GM19193 (cell line): ENCODE data around the gene SBF1.

Experiments used
- POLR2A ChIP-seq: IDR thresholded peaks from 4 replicates; pipeline ENCODE4 v1.6.1; 2011; ENCODE audit not compliant: insufficient read depth, insufficient read length; ENCODE audit errors: extremely low read depth

SBF1 gene, protein sequence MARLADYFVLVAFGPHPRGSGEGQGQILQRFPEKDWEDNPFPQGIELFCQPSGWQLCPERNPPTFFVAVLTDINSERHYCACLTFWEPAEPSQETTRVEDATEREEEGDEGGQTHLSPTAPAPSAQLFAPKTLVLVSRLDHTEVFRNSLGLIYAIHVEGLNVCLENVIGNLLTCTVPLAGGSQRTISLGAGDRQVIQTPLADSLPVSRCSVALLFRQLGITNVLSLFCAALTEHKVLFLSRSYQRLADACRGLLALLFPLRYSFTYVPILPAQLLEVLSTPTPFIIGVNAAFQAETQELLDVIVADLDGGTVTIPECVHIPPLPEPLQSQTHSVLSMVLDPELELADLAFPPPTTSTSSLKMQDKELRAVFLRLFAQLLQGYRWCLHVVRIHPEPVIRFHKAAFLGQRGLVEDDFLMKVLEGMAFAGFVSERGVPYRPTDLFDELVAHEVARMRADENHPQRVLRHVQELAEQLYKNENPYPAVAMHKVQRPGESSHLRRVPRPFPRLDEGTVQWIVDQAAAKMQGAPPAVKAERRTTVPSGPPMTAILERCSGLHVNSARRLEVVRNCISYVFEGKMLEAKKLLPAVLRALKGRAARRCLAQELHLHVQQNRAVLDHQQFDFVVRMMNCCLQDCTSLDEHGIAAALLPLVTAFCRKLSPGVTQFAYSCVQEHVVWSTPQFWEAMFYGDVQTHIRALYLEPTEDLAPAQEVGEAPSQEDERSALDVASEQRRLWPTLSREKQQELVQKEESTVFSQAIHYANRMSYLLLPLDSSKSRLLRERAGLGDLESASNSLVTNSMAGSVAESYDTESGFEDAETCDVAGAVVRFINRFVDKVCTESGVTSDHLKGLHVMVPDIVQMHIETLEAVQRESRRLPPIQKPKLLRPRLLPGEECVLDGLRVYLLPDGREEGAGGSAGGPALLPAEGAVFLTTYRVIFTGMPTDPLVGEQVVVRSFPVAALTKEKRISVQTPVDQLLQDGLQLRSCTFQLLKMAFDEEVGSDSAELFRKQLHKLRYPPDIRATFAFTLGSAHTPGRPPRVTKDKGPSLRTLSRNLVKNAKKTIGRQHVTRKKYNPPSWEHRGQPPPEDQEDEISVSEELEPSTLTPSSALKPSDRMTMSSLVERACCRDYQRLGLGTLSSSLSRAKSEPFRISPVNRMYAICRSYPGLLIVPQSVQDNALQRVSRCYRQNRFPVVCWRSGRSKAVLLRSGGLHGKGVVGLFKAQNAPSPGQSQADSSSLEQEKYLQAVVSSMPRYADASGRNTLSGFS (N-terminal part only)

DNA sequence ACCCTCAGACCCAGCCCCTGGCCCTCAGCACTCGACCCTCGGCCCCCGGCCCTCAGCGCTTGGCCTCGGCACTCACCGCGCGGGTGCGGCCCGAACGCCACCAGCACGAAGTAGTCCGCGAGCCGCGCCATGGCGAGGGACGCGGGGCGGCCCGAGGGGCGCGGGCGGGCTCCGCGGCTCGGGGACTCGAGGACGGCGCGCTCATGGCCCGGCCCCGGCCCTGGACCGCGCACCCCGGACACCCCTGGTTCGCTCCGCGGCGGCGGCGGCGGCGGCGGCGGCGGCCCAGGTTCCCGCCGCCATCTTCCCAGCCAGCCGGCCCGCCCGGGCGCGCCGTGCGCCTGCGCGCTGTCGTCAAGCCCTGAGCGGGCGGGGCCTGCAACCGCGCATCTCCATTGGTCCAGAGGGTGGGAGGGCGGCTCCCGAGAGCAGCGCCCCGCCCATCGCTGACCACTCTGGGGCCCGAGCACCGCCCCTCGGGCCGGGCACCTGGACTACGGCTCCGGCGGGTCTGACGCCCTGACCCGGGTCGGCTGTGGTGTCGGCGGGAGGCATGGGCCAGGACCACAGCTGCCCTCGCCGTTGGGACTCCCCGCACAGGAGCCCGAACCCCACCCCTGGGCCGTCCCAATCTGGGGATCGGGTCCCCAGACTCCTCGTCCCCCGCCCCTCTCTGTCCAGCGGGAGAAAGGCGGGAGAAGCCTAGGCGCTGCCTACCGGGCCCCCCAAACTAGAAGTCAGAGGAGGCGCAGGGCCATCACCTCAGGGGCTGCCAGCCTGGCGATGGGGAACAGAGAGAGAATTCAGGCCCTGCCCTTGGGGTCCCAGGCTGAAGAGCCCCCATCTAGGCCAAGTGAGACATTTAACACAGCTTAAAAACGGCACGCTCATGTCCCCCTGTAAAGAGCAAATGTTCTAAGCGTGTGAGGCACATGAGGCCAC lies at the start of gene SBF1:
Gene SBF1 (minus strand): TSS at position 326 of the 942 bp plus-strand sequence. CDS start 195 bp downstream, at position 131.
- TF ChIP-seq POLR2A = peak; percentile 61

DNA sequence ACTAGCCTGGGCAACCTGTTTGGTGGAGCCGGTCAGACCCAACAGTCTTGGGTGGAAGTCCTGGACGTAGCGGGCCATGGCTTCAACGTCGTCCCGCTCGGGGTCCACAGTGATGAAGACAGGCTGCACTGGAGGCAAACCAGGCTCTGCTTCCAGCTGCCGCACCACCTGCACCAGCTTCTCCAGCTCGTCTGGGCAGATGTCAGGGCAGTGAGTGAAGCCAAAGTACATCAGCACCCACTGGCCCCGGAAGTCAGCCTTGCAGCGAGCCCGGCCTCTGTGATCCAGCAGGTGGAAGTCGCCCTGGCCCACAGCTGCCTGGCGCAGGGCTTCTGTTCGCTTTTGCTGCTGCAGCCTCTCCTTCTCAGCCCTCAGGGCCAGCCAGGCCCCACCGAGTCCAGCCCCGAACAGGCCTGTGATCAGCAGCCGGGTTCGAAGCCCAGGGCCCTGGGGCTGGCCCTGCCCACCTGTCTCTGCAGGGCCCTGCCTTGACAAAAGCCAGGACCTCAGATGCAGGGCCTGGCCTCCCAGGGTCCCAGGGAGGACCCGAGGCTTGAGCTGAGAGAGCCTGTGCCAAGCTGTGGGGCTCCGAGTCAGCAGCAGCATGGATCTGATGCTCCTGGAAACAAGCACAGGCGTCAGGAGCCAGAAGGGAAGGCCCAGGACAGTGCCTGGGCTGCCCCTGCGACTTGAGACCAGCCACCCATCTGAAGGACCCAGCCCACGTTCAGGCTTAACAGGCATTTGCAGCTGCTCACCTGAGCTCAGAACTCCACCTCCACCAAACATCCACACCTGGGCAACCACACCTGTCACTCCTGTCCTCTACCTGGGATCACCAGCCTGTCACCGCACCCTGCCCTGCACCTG lies 49.2 kb upstream of the SBF1 start:
- no peak for TF ChIP-seq POLR2A

DNA sequence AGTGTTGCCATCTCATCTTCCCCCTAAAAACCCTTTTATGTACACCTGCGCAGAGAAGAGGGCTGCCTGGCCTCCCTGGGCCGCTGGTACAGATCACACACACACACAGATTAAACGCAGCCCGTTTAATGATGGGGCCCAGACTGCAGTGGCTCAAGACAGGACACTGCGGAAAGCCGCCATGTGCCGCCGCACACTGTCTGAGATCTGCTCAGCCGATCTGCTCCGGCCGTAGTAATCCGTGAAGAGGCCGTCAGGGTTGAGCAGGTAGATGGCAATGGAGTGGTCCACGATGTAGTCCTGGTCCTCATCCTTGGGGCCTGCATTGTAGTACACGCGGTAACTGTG lies 48.6 kb upstream of the SBF1 start:
- TF ChIP-seq POLR2A = no peak

DNA sequence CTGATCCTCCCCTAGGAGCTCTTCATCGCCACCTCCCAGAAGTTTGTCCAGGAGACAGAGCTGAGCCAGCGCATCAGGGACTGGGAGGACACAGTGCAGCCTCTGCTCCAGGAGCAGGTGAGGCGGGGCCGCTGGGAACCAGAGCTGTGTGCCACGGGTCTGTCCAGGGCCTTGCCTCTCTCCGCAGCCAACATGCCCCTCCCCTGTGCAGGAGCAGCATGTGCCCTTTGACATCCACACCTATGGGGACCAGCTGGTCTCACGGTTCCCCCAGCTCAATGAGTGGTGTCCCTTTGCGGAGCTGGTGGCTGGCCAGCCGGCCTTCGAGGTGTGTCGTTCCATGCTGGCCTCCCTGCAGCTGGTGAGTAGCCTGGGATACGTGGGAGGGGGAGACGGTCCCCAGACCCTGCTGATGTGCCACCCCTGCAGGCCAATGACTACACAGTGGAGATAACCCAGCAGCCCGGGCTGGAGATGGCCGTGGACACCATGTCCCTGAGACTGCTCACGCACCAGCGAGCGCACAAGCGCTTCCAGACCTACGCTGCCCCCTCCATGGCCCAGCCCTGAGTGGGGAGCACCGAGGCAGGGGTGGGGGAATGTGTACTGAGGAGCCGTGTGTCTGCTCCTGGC lies 48.1 kb upstream of the SBF1 start:
- peak; percentile 45 for TF ChIP-seq POLR2A

DNA sequence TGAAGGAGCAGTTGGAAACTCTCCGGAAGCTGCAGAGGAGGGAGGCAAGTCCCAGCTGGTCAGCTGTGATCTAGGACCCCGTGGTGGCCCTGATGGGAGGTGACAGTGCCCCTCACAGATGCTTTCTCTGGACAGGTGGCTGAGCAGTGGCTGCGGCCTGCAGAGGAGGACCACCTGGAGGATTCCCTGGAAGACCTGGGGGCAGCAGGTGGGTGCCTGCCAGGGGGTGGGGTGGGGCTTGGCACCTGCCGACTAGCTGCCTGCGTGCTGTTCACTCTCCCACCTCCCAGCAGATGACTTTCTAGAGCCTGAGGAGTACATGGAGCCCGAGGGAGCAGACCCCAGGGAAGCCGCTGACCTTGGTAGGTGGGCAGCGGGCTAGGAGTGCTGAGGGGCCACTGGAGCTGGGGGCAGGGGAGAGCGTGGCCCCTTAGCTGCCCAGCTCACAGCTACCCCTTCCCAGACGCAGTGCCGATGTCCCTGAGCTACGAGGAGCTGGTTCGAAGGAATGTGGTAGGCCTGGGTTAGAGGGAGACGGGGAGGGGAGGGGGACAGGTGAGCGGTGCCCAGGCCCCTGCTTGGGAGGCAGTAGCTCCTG lies 47.5 kb upstream of the SBF1 start:
- TF ChIP-seq POLR2A = no peak

DNA sequence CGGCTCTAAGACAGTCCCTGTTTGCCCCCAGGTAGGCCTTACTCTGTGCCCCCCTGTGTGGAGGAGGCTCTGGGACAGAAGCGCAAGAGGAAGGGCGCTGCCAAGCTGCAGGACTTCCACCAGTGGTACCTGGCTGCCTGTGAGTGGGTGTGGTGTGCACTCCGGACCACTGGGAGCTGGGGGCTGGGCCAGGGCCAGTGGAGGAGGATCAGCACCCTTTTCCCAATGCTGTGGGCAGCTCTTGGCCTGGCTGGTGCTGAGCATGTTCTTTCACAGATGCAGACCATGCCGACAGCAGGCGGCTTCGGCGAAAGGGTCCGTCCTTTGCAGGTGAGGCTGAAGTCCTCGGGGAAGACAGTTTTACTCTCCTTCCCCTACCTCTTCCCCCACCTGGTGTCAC lies 46.9 kb upstream of the SBF1 start:
- no peak for TF ChIP-seq POLR2A

DNA sequence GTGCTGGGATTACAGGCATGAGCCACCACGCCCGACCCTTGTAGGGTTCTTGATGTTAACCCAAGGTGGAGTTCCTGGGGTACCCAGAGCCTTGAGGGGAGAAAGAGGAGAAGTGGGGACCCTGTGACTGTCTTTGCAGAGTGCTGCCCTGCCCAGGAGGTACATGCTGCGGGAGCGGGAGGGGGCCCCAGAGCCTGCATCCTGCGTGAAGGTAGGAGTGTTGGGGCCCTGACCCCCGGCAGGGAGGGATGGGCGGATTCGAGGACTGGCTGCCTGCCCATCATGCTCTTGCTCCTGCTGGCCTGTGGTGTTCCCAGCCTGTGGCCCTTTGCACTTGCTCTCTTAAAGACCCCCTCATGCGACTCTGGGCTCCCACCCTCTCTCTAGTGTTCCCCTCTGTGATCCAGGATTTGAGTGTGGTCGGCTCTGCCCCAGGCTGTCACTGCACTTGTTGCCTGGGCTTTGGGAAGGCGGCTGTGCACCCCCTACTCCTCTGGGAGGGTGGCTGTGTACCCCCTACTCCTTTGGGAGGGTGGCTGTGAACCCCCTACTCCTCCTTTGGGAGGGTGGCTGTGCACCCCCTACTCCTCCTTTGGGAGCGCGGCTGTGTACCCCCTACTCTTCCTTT lies 46.1 kb upstream of the SBF1 start:
- no peak for TF ChIP-seq POLR2A

DNA sequence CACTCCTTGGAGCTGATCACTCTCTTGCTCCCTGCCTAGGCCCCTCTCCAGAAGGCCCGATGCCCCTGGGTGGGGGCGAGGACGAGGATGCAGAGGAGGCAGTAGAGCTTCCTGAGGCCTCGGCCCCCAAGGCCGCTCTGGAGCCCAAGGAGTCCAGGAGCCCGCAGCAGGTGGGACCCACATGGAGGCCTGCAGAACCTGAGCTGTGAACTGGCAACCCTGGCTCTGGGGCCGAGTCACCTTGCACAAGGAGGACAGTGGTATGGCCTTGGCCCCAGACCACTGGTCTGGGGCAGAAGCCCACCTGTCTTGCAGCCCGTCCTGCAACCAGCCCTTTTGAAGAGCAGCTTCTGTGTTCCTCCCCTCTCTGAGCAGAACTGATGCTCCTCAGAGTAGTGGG lies 44.3 kb upstream of the SBF1 start:
- TF ChIP-seq POLR2A = no peak

DNA sequence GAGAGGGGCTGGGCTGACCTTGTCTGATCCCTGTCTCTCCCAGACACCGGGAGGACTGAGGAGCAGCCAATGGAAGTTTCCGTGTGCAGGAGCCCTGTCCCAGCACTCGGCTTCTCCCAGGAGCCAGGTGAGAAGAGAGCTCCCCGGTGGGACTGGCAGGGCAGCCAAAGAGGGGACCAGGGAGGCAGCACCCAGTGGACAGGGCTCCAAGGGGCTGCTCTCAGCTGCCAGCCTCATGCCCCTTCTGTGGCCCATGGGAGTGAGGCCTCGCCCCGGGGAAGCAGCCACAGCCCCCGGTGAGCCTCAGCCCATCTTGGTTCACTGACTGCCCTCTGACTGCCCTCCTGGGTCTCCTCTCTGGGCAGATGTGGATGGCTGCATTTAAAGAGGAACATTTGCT lies 43.8 kb upstream of the SBF1 start:
- no peak for TF ChIP-seq POLR2A

DNA sequence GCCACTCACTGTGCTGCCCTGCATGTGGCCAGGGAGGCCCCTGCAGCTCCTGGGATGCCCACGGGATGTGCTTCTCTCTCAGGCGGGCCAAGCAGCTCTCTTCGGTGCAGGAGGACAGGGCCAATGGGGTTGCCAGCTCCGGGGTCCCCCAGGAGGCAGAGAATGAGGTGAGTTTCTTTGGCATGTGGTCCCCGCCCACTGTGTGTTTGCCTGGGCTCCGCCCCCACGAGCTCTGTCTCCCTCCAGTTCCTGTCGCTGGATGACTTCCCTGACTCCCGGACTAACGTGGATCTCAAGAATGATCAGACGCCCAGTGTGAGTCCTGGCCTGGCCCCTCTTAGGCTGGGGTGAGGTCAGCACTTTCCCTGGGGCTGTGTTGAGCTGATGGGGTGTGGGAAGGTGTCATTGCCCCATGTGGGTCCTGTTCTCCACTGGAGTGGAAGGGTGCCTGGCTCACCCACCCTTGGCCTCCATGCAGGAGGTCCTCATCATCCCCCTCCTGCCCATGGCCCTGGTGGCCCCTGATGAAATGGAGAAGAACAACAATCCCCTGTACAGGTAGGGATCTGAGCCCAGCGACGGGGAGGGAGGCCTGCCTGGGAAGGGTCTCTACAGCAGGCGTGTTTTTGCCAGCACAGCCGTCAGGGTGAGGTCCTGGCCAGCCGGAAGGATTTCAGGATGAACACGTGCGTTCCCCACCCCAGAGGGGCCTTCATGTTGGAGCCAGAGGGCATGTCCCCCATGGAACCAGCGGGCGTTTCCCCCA lies 42.8 kb upstream of the SBF1 start:
- TF ChIP-seq POLR2A = no peak

DNA sequence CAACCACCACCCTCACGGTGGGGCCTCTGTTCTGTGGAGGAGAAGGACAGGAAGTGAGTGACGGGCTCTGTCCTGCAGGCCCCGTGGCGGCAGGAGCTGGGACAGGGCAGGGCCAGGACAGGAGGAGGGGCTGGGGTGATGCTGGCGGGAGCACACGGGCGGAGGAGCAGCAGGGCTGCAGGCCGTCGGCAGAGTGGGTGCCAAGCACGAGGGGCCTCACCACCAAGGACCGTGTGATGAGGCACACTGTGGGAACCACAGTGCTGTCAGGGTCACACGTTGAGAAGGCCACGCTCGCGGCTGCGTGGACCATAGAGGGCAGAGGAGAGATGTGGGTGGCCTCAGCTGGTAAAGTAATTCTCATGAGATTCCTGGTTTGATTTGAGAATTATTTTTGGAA lies 42.1 kb upstream of the SBF1 start:
- TF ChIP-seq POLR2A = no peak
